SW480 (cell line): ENCODE results near the gene SIGLEC6.

Experiments used
- DNase-seq: peaks from one replicate; pipeline ENCODE4 v3.0.0-alpha.2; 2016; ENCODE audit warnings: low spot score

SIGLEC6 gene

GRCh38 chr19:51473009-51473707, 58.3 kb downstream of the SIGLEC6 start:
- DNase-seq = peak; percentile 80

- no peak for DNase-seq
Measured at GRCh38 chr19:51472607-51473006, 58.9 kb downstream of the SIGLEC6 start.

GRCh38 chr19:51471527-51471926, 59.9 kb downstream of the SIGLEC6 start:
- DNase-seq = no peak

- no peak for DNase-seq
Measured at GRCh38 chr19:51470966-51471365, 60.5 kb downstream of the SIGLEC6 start.

GRCh38 chr19:51469629-51470028, 61.8 kb downstream of the SIGLEC6 start:
- no peak for DNase-seq

- no peak for DNase-seq
Measured at GRCh38 chr19:51469162-51469561, 62.3 kb downstream of the SIGLEC6 start.

GRCh38 chr19:51468545-51468920, 62.9 kb downstream of the SIGLEC6 start:
- no peak for DNase-seq

- DNase-seq = no peak
Measured at GRCh38 chr19:51467864-51468544, 63.5 kb downstream of the SIGLEC6 start.
